CD4-positive, alpha-beta T cell treated with Interleukin-15 for 4 hours (primary cell): ENCODE measurements around the gene PARVG.

Source experiments
- DNase-seq: peaks from one replicate; pipeline ENCODE4 v3.0.0-alpha.2; 2020; ENCODE audit warnings: low spot score

Gene PARVG

GRCh38 chr22:44180706-44181032 lies at the start of gene PARVG:
Gene PARVG (plus strand): TSS chr22:44180925. CDS start chr22:44183330, 2,405 bp downstream.
- peak; percentile 54 for DNase-seq

GRCh38 chr22:44131412-44131811 lies 49.3 kb upstream of the PARVG start:
- DNase-seq: no peak

GRCh38 chr22:44131989-44132685 lies 48.6 kb upstream of the PARVG start:
- no peak for DNase-seq

GRCh38 chr22:44132724-44133123 lies 48.0 kb upstream of the PARVG start:
- DNase-seq: no peak

- no peak for DNase-seq
Measured at GRCh38 chr22:44133161-44133560, 47.6 kb upstream of the PARVG start.

GRCh38 chr22:44133901-44134571 lies 46.7 kb upstream of the PARVG start:
- DNase-seq: no peak

GRCh38 chr22:44136112-44136511 lies 44.6 kb upstream of the PARVG start:
- no peak for DNase-seq

- no peak for DNase-seq
Measured at GRCh38 chr22:44136786-44137185, 43.9 kb upstream of the PARVG start.

GRCh38 chr22:44137415-44137814 lies 43.3 kb upstream of the PARVG start:
- DNase-seq: no peak

GRCh38 chr22:44139773-44140172 lies 41.0 kb upstream of the PARVG start:
- no peak for DNase-seq

- DNase-seq: no peak
Measured at GRCh38 chr22:44142421-44143104, 38.2 kb upstream of the PARVG start.

- no peak for DNase-seq
Measured at GRCh38 chr22:44143105-44143474, 37.6 kb upstream of the PARVG start.

GRCh38 chr22:44143579-44143978 lies 37.1 kb upstream of the PARVG start:
- no peak for DNase-seq

GRCh38 chr22:44144046-44144569 lies 36.6 kb upstream of the PARVG start:
- DNase-seq: no peak

- no peak for DNase-seq
Measured at GRCh38 chr22:44145544-44145943, 35.2 kb upstream of the PARVG start.

GRCh38 chr22:44146088-44146861 lies 34.5 kb upstream of the PARVG start:
- no peak for DNase-seq

GRCh38 chr22:44147008-44147645 lies 33.6 kb upstream of the PARVG start:
- no peak for DNase-seq

GRCh38 chr22:44147821-44148574 lies 32.7 kb upstream of the PARVG start:
- DNase-seq: no peak

GRCh38 chr22:44151676-44152075 lies 29.0 kb upstream of the PARVG start:
- no peak for DNase-seq

- no peak for DNase-seq
Measured at GRCh38 chr22:44153710-44154109, 27.0 kb upstream of the PARVG start.

GRCh38 chr22:44154436-44154942 lies 26.2 kb upstream of the PARVG start:
- DNase-seq: peak; percentile 1
